ENCODE results near the gene CGREF1. TPM values are rescaled to one million over a fixed set of nuclear protein-coding genes. Genes with fewer than 3 reads are reported as not detected.
A peak's percentile ranks its signal among the peaks of the same experiment; 100 is the strongest.

The CGREF1 gene
- total and polyA plus RNA-seq, 2 donors (not counting 1 experiment from before 2014, with no cell fraction given) = not detected

DNA sequence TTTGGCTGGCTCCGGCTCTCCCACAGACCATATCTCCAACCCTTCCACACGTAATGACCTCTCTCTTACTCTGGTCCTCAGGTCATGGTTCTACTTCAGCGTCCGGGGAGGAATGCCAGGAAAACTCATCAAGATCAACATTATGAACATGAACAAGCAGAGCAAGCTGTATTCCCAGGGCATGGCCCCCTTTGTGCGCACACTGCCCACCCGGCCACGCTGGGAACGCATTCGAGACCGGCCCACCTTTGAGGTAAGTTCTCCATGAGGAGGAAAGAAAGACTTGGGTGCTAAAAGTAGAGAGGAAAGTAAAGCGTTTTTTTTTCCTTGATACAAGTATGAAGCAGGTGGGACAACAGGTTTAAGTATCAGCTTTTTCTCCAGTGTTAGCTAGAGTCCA is 65.6 kb downstream of the CGREF1 start:
- peaks cover 0 to 24% of the 10 kb centered on the region in 2 experiments for H3K36me3 ChIP-seq (replicated peaks in 1 of 2; ENCODE audit: control extremely low read depth in 1 of 2, control insufficient read depth in 1 of 2, extremely low read depth in 1 of 2, insufficient read depth in 2 of 2, low read length in 1 of 2)
- ChIA-PET POLR2A (no interaction called here), CTCF (interaction anchor here (0.8 to 1.3 kb wide), 3 partner anchors 18 to 227 kb away, joined by 3 to 4 read pairs (median 3); partner anchors contain the start of gene OST4)
- H3K4me2 ChIP-seq (replicated peaks; ENCODE audit: low read depth, low read length, poor library complexity, severe bottlenecking) = no peak overlapping the region
- H3K9me3 ChIP-seq (ENCODE audit: control extremely low read depth in 1 of 3, control insufficient read depth in 2 of 3, insufficient read depth in 1 of 3, low read length in 2 of 3) = no peaks in the 10 kb centered on the region
- ATAC-seq (ENCODE audit: low read depth) (no peak), DNase-seq (no peak)
- intact Hi-C loops (cut with micrococcal nuclease) = no loop called here
- peaks cover 7% of the 10 kb centered on the region for H3K27me3 Mint-ChIP-seq
- no peaks in the 10 kb centered on the region for H4K20me1 ChIP-seq (ENCODE audit: control insufficient read depth, insufficient read depth, low read length, poor library complexity, severe bottlenecking)
- H3K9me3 Mint-ChIP-seq (ENCODE audit: insufficient read depth) = no peaks in the 10 kb centered on the region
- TF ChIP-seq, protein P1, sequence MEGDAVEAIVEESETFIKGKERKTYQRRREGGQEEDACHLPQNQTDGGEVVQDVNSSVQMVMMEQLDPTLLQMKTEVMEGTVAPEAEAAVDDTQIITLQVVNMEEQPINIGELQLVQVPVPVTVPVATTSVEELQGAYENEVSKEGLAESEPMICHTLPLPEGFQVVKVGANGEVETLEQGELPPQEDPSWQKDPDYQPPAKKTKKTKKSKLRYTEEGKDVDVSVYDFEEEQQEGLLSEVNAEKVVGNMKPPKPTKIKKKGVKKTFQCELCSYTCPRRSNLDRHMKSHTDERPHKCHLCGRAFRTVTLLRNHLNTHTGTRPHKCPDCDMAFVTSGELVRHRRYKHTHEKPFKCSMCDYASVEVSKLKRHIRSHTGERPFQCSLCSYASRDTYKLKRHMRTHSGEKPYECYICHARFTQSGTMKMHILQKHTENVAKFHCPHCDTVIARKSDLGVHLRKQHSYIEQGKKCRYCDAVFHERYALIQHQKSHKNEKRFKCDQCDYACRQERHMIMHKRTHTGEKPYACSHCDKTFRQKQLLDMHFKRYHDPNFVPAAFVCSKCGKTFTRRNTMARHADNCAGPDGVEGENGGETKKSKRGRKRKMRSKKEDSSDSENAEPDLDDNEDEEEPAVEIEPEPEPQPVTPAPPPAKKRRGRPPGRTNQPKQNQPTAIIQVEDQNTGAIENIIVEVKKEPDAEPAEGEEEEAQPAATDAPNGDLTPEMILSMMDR (IDR thresholded peaks at IDR 0.05) = no peak
- no peak for TF ChIP-seq EZH2 (IDR thresholded peaks at IDR 0.05; ENCODE audit: borderline replicate concordance, insufficient read depth, low read depth, low read length, poor library complexity, severe bottlenecking)
- H3K27me3 ChIP-seq (replicated peaks in 1 of 4; ENCODE audit: control extremely low read depth in 1 of 4, control insufficient read depth in 3 of 4, insufficient read depth in 4 of 4, low read length in 3 of 4) = no peaks in the 10 kb centered on the region
- H3K79me2 ChIP-seq (ENCODE audit: control insufficient read depth, insufficient read depth, low read length) = no peaks in the 10 kb centered on the region
- H3K27ac Mint-ChIP-seq = peak overlapping the region; percentile 27
- H3K4me1 Mint-ChIP-seq = peaks cover 17% of the 10 kb centered on the region
- H3K4me3 Mint-ChIP-seq = peak overlapping the region; percentile 95
- H3K4me1 ChIP-seq (ENCODE audit: control insufficient read depth in 2 of 2, insufficient read depth in 2 of 2, low read length in 2 of 2) = peaks cover 4 to 15% of the 10 kb centered on the region in 2 donors
- no peak overlapping the region for H2AFZ ChIP-seq (ENCODE audit: insufficient read depth, low read depth, low read length, poor library complexity, severe bottlenecking)
- no peak overlapping the region for H3K9ac ChIP-seq (ENCODE audit: low read length)
- WGBS (ENCODE audit: insufficient coverage) = 92% methylated on average over 11 of the region's 11 CpGs
- no peak overlapping the region for H3K4me3 ChIP-seq (ENCODE audit: control extremely low read depth in 1 of 5, extremely low read depth in 1 of 5, insufficient read depth in 1 of 5, low read depth in 2 of 5, low read length in 4 of 5)
- H3K27ac ChIP-seq (ENCODE audit: low read length in 2 of 2) = no peak overlapping the region

DNA sequence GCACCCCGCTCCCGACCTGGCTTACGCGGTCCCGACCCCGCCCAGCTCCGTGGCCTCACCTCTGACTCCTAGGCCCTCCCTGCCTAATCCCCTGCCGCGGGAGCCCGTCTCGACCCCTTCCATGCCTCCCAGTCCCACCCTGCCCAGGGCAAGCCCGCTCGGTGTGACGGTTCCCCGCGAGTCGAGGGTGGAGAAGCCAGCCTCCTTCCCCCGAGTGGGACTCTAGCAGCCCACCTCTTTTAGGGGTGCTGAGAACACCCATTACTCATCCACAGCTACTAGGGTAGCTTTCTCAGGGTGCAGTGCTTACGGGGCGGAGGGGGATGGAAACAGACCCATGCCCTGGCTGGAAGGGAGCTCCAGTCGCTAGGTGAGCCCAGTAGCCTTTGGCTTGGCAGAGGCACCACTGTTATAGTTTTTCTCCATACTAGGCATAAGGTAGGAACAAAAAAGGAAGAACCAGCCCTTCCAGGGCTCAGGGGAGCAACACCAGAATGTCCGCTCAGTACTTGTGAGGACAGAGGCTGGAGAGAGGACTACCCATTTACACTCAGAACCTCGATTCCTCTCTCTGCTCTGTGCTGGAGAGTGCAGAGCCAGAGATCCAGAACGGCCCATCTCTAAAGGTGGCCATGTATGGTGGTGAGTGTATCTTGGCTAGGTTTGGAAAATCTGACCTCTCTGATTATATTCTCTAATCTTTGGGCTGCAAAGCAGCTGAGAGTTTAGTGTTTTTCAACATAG is 66.9 kb downstream of the CGREF1 start:
- Mint-ChIP-seq H3K4me1 (peaks cover 17% of the 10 kb centered on the region), H3K27ac (peak overlapping the region; percentile 84), H3K4me3 (peak overlapping the region; percentile 95), H3K27me3 (peaks cover 7% of the 10 kb centered on the region), H3K9me3 (ENCODE audit: insufficient read depth) (no peaks in the 10 kb centered on the region)
- peaks cover 0 to 20% of the 10 kb centered on the region in 2 experiments for H3K36me3 ChIP-seq (replicated peaks in 1 of 2; ENCODE audit: control extremely low read depth in 1 of 2, control insufficient read depth in 1 of 2, extremely low read depth in 1 of 2, insufficient read depth in 2 of 2, low read length in 1 of 2)
- ATAC-seq (ENCODE audit: low read depth) (no peak), DNase-seq (no peak)
- peak overlapping the region; percentile 15 to 80 for H3K27ac ChIP-seq (ENCODE audit: low read length in 2 of 2)
- H3K4me1 ChIP-seq (ENCODE audit: control insufficient read depth in 2 of 2, insufficient read depth in 2 of 2, low read length in 2 of 2) = peaks cover 4 to 15% of the 10 kb centered on the region in 2 donors
- TF ChIP-seq, protein P1 (IDR thresholded peaks at IDR 0.05) = no peak
- TF ChIP-seq EZH2 (IDR thresholded peaks at IDR 0.05; ENCODE audit: borderline replicate concordance, insufficient read depth, low read depth, low read length, poor library complexity, severe bottlenecking) = no peak
- peak overlapping the region; percentile 23 to 93 (median 70) for H3K4me3 ChIP-seq (ENCODE audit: control extremely low read depth in 1 of 5, extremely low read depth in 1 of 5, insufficient read depth in 1 of 5, low read depth in 2 of 5, low read length in 4 of 5)
- peak overlapping the region; percentile 94 for H3K4me2 ChIP-seq (replicated peaks; ENCODE audit: low read depth, low read length, poor library complexity, severe bottlenecking)
- intact Hi-C loops (cut with micrococcal nuclease) = loop anchor here (1.0 kb wide), 5 partner anchors 19 to 318 kb away; partner anchors contain the start of genes EIF2B4, KHK, OST4 and SNX17
- peak overlapping the region; percentile 74 for H3K9ac ChIP-seq (ENCODE audit: low read length)
- no peaks in the 10 kb centered on the region for H3K9me3 ChIP-seq (ENCODE audit: control extremely low read depth in 1 of 3, control insufficient read depth in 2 of 3, insufficient read depth in 1 of 3, low read length in 2 of 3)
- no peaks in the 10 kb centered on the region for H4K20me1 ChIP-seq (ENCODE audit: control insufficient read depth, insufficient read depth, low read length, poor library complexity, severe bottlenecking)
- ChIA-PET CTCF (interaction anchor here (0.7 to 3.7 kb wide), 10 partner anchors 10 to 226 kb away, joined by 3 to 27 read pairs (median 6); partner anchors contain the start of genes OST4 and TMEM214), POLR2A (interaction anchor here (0.6 to 4.2 kb wide), 12 partner anchors 10 to 376 kb away, joined by 3 to 48 read pairs (median 4); partner anchors contain the start of genes NRBP1, OST4 and TMEM214)
- 5% methylated on average over 19 of the region's 24 CpGs for WGBS (ENCODE audit: insufficient coverage)
- peak overlapping the region; percentile 91 for H2AFZ ChIP-seq (ENCODE audit: insufficient read depth, low read depth, low read length, poor library complexity, severe bottlenecking)
- H3K79me2 ChIP-seq (ENCODE audit: control insufficient read depth, insufficient read depth, low read length) = no peaks in the 10 kb centered on the region
- H3K27me3 ChIP-seq (replicated peaks in 1 of 4; ENCODE audit: control extremely low read depth in 1 of 4, control insufficient read depth in 3 of 4, insufficient read depth in 4 of 4, low read length in 3 of 4) = no peaks in the 10 kb centered on the region
